Esophagus muscularis mucosa (tissue), 4 donors: Measurements from ENCODE around the gene GAS6. TPM values are rescaled to one million over a fixed set of nuclear protein-coding genes. Genes with fewer than 3 reads are reported as not detected.
A peak's percentile ranks its signal among the peaks of the same experiment; 100 is the strongest.

Experiments used
- DNase-seq: peaks from one replicate; pipeline ENCODE4 v3.0.0-alpha.2; 2017; ENCODE audit errors: extremely low spot score
- H3K27ac ChIP-seq, 4 donors: fragments of 200-600 bp; sonication (generic); replicated peaks in 1 of 4; 1 replicate in 3 of 4; 2 replicates in 1 of 4; pipeline ENCODE4 v1.5.1; 2016 to 2019; ENCODE audit warnings: mild to moderate bottlenecking in 1 of 4
- H3K27me3 ChIP-seq, 4 donors: fragments of 200-600 bp; sonication (generic); one replicate each; pipeline versions ENCODE4 v1.5.1 to v1.6.0; 2016 to 2019
- H3K36me3 ChIP-seq, 4 donors: fragments of 200-600 bp; sonication (generic); one replicate each; pipeline ENCODE4 v1.5.1; 2016 to 2019
- H3K4me1 ChIP-seq, 4 donors: fragments of 200-600 bp; sonication (generic); one replicate each; pipeline ENCODE4 v1.5.1; 2016 to 2019
- H3K4me3 ChIP-seq, 4 donors: fragments of 200-600 bp; sonication (generic); 1 replicate in 2 of 4; 2 replicates in 2 of 4; pipeline ENCODE4 v1.5.1; 2016 to 2019; ENCODE audit warnings: mild to moderate bottlenecking in 4 of 4, moderate library complexity in 1 of 4
- H3K9me3 ChIP-seq, 4 donors: fragments of 200-600 bp; sonication (generic); 1 replicate in 3 of 4; 2 replicates in 1 of 4; pipeline ENCODE4 v1.5.1; 2016 to 2019
- EP300 ChIP-seq: sonication (generic); formaldehyde crosslinking; IDR thresholded peaks from one replicate; pipeline ENCODE4 v1.6.1; 2017; ENCODE audit warnings: antibody characterized with exemption
- POLR2A ChIP-seq: fragments of 450-650 bp; IDR thresholded peaks from one replicate; pipeline ENCODE4 v1.6.1; 2017; ENCODE audit warnings: antibody characterized with exemption, moderate library complexity, mild to moderate bottlenecking, low read depth
- POLR2AphosphoS5 ChIP-seq, 2 donors: sonication (generic); formaldehyde crosslinking; IDR thresholded peaks; one replicate each; pipeline ENCODE4 v1.6.1; 2017; ENCODE audit warnings: antibody characterized with exemption in 2 of 2
- WGBS: methylation state at CpG from one replicate; pipeline ENCODE4 v1.1.5; 2018; 5-methylcytosine and 5-hydroxymethylcytosine counted together
- intact Hi-C: fragments of 100-400 bp; cut with DNase I; formaldehyde crosslinking; loops from one replicate; pipeline ENCODE4 v1.15.1; 2023
- total RNA-seq, 4 donors: library from RNA; depleted of rRNA; stranded (reverse); fragments of >200 nt; gene quantifications; one replicate each; pipeline versions ENCODE4 v1.1.0 to v1.2.1, GENCODE V29; 2016
- TF ChIP-seq, protein P1 (sequence below), 3 experiments: fragments of 200-600 bp in 2 of 3; fragments of 450-650 bp in 1 of 3; sonication (generic) in 2 of 3; IDR thresholded peaks; one replicate each; pipeline ENCODE4 v1.5.1; 2017 to 2019; ENCODE audit warnings: antibody characterized with exemption in 3 of 3, mild to moderate bottlenecking in 2 of 3, moderate library complexity in 1 of 3

GAS6 gene
- total RNA-seq, 4 donors from 2014 or later: 241 to 459 (median 346) TPM

DNA sequence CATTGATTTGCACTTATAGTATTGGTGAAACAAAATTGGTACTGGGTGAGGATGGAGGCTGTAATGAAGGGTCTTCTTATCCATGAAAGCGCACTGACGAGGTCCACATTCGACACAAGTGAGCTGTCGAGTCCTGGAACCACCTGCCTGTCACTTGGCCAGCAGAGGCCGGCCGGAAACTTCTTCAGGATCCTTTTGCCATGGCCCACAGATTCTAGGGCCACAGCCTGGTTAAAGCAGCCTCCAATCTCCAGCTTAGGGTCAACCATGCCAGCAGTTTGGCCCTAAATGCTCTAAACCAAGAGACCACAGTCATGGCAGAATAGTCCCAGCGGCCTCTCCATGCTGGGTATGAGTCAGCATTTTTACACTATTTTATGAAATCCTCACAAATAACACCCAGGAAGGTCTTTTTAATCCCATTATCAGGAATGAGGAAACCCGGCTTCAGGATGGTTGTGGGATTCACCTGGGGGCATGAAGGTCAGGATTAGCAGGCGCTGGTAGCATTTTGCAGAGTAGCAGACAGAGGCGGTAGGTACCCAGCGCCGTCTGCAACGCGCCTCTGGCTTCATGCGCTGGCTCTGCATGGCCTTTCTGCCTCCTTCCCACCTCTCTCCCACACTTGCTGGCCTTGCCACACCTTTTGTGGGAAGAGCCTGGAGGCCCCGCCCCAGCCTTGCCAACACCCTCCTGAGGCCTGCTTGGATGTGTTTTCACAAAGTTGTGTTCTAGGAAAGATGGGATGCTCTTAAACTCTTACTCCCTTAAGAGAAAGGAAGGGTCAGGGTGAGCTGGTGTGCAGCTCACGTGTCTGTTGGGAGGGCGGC lies 15.2 kb downstream of the GAS6 start:
- H3K4me3 ChIP-seq: no peak overlapping the region
- no peaks in the 10 kb centered on the region for H3K27me3 ChIP-seq
- intact Hi-C loops: no loop called here
- no peaks in the 10 kb centered on the region for H3K9me3 ChIP-seq
- peak overlapping the region; percentile 66 to 94 (median 69) for H3K27ac ChIP-seq
- no peak for DNase-seq
- WGBS: 91% methylated on average over 13 of the region's 18 CpGs
- peaks cover 10 to 46% (median 33%) of the 10 kb centered on the region in 4 donors for H3K36me3 ChIP-seq
- H3K4me1 ChIP-seq: peaks cover 56 to 95% (median 91%) of the 10 kb centered on the region in 4 donors
- no peak for TF ChIP-seq POLR2A
- peak in 1 of 2 donors; percentile 18 for TF ChIP-seq POLR2AphosphoS5 (IDR thresholded peaks at IDR 0.05)
- TF ChIP-seq, protein P1, sequence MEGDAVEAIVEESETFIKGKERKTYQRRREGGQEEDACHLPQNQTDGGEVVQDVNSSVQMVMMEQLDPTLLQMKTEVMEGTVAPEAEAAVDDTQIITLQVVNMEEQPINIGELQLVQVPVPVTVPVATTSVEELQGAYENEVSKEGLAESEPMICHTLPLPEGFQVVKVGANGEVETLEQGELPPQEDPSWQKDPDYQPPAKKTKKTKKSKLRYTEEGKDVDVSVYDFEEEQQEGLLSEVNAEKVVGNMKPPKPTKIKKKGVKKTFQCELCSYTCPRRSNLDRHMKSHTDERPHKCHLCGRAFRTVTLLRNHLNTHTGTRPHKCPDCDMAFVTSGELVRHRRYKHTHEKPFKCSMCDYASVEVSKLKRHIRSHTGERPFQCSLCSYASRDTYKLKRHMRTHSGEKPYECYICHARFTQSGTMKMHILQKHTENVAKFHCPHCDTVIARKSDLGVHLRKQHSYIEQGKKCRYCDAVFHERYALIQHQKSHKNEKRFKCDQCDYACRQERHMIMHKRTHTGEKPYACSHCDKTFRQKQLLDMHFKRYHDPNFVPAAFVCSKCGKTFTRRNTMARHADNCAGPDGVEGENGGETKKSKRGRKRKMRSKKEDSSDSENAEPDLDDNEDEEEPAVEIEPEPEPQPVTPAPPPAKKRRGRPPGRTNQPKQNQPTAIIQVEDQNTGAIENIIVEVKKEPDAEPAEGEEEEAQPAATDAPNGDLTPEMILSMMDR (IDR thresholded peaks at IDR 0.05): no peak
- TF ChIP-seq EP300: no peak

DNA sequence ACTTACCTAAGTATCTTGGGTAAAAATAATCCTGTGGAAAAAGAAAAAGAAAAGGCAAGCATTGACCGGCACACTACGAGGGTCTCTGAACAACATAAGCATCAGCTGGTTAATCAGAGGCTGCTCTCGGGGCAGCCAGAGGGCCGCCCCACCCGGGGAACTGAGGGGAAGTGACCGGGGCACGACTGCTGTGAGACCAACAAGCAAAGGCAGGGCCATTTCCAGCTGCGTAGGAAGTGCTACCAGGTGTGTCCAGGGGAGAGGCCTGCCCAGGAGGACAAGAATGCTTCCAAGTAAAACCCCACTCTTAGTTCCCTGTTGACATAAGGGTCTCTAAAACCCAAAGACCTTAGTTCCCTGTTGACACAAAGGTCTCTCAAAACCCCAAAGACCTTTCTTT lies 15.9 kb downstream of the GAS6 start:
- peaks cover 16 to 53% (median 39%) of the 10 kb centered on the region in 4 donors for H3K36me3 ChIP-seq
- H3K27me3 ChIP-seq: no peaks in the 10 kb centered on the region
- DNase-seq: no peak
- intact Hi-C loops: no loop called here
- H3K4me1 ChIP-seq: peaks cover 56 to 95% (median 90%) of the 10 kb centered on the region in 4 donors
- no peak overlapping the region for H3K4me3 ChIP-seq
- H3K9me3 ChIP-seq: no peaks in the 10 kb centered on the region
- no peak for TF ChIP-seq EP300
- H3K27ac ChIP-seq: peak overlapping the region; percentile 66 to 94 (median 69)
- WGBS: 83% methylated on average over 8 of the region's 8 CpGs

DNA sequence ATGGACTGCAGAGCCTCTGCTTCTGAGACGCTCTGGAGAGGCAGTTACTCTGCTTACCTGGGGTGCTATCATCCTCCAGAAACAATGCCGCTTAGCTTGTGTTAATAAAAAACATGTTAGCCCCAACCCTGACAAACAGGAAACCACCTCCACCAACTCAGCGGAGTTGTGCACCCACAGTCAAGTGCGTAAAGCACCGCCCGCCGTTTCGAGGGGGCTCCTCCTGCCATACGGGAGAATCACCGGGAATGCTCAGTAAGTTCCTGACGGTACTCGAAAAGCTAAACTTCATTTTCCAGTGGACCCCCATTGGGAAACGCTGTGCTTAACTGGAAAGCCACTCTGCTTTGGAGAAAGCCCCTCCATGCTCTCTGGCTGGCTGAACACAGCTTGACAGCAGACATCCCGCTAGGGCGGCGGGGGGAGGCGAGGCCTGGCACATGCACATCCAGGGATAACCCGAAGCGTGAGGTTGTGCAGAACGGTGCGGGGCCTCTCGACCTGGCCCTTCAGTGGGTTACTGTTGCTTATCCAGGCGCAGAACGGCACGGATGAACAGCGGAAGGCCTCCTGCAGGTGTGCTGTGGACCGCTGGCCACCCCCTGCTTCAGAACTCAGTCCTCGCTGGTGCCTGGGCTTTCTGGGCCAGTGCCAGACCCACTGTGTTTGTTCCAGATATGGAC lies 17.1 kb downstream of the GAS6 start:
- H3K4me3 ChIP-seq: no peak overlapping the region
- TF ChIP-seq, protein P1 (IDR thresholded peaks at IDR 0.05): no peak
- TF ChIP-seq POLR2A (no peak), POLR2AphosphoS5 (IDR thresholded peaks at IDR 0.05) (no peak), EP300 (no peak)
- intact Hi-C loops: no loop called here
- peaks cover 17 to 58% (median 46%) of the 10 kb centered on the region in 4 donors for H3K36me3 ChIP-seq
- DNase-seq: no peak
- H3K27me3 ChIP-seq: no peaks in the 10 kb centered on the region
- WGBS: 91% methylated on average over 27 of the region's 28 CpGs
- H3K4me1 ChIP-seq: peaks cover 48 to 95% (median 90%) of the 10 kb centered on the region in 4 donors
- peak overlapping the region in 3 of 4 donors; percentile 69 to 94 (median 90) for H3K27ac ChIP-seq
- no peaks in the 10 kb centered on the region for H3K9me3 ChIP-seq

DNA sequence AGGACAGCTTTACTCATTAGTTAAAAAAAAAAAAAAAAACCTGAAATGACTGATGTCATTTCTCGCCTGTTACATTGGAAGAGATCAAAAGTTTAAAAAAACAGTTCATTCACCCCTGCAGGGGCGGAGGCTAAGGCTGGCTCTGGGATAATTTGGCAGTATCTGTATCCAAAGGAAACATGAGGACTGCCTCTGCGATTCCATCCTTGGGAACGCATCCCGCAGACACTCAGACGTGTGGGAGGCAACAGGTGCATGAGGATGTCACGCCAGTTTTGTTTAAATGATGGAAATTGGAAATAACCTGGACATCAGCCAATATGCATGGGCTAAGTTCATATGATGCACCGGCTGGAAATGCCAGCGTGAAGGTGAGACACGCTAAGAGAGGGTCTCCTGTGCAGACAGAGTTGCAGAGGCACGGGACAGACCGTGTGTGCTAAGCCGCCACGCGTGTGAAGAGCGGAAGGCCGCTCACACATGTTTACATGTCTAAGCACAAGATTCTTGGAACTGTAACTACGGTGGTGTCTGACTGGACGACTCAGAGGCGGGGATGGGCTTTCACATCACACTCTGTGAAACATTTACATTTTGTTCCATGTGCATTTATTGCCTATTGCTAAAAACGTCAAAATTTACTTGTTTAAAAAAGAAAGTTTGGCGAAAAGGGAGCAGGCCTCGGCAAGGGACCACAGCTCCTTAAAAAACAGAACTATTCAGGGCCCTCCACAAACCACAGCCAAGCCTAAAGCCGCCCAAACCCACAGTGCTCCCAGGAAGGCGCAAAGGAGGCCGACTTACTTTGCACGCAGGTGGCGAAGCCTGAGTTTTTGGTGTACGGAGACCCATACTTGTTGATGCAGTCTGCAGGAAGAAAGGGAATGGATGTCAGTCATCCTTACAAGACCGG lies 17.9 kb downstream of the GAS6 start:
- Histone ChIP-seq H3K27me3 (no peaks in the 10 kb centered on the region), H3K36me3 (peaks cover 17 to 59% (median 46%) of the 10 kb centered on the region in 4 donors), H3K27ac (peak overlapping the region in 3 of 4 donors; percentile 90 to 94 (median 93)), H3K4me3 (no peak overlapping the region), H3K4me1 (peaks cover 51 to 98% (median 93%) of the 10 kb centered on the region in 4 donors), H3K9me3 (no peaks in the 10 kb centered on the region)
- intact Hi-C loops: no loop called here
- DNase-seq: no peak
- WGBS: 76% methylated on average over 30 of the region's 30 CpGs
- TF ChIP-seq POLR2AphosphoS5 (IDR thresholded peaks at IDR 0.05) (peak; percentile 4 to 12), EP300 (no peak), POLR2A (no peak)
- TF ChIP-seq, protein P1 (IDR thresholded peaks at IDR 0.05): no peak
